HK-2 (cell line): ENCODE measurements around the gene RPGRIP1.
"Not testable (repeated sequence)": the region's sequence is repeated elsewhere in the genome, so short reads cannot be mapped to it uniquely, and the experiment has no call there.

Source experiments
- DNase-seq: peaks from one replicate; pipeline ENCODE4 v3.0.0-alpha.2; 2018; ENCODE audit not compliant: unreplicated experiment

The RPGRIP1 gene

DNA sequence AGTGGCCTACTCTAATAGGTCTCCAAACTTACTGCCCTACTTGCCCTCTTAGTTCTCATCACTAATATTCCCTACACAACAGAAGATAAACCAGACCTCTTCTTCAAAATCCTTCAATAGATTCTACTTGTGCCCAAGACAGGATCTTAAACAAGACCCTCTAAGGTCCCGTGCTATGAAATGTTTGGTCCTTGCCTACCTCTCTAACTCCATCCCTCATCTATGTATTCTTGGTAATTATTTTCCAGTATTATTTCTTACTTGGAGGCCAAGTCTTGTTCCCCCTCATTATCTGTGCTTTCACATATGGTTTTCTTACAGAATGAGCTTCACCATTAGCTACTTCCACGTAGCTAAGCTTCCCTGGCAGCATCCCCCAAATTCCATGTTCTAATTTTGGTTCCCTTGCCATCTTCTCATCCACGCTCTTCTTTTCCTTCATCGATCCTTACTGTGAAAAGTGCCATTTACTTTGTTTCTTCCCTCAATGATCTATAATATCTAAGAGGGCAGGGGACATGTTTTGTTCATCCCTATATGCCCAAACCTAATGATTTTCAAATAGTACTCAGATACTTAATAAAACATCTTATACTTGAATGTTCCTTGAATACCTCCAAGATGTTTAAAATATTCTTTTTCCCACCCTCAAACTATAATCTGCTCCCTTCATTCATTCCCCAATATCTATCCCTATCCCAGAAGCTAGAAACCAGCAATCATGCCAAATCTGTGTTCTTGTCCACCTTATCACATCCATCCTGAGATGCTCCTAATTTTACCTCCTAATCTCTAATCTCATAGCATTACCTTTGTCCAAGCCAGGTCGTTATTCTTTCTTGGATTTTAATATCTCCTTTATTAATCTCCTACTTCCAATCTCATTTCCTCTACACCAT lies 20.7 kb upstream of the RPGRIP1 start:
- no peak for DNase-seq

DNA sequence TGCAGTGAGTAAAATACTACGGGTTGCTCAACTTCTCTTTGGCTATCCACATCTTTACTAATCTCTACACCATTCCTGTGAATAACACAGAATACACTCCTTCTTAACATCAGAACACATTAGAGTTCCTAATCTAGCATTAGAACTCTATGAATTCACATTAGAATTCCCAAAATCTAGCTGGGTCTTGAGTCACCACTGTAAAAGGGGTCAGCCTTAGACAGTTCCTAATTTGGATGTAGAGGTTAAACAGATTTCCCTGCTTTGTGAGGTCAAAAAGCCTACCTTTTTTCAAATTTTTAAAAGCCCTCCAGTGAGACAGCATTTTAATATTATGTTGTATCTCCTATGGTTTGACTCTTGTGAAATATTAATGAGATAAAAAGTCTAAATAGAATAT lies 18.1 kb upstream of the RPGRIP1 start:
- no peak for DNase-seq

DNA sequence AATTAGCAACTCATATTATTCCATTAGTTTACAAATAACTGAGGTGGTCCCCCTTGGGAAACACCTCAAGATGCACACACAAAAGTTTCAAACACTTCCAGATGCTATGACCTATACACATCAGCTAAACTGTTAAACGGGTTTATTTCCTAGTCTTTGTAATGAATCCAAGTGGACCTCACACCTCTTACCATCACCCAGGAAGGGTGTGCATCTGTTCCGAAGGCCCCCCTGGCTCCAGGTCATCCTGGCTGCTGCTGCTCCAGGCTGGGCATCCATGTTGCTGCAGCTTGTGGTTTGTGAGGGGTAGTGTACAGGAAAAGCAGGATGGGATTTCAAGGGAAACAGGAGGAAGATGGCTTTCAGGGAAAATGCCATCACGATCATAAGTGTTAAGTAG lies 17.5 kb upstream of the RPGRIP1 start:
- no peak for DNase-seq

DNA sequence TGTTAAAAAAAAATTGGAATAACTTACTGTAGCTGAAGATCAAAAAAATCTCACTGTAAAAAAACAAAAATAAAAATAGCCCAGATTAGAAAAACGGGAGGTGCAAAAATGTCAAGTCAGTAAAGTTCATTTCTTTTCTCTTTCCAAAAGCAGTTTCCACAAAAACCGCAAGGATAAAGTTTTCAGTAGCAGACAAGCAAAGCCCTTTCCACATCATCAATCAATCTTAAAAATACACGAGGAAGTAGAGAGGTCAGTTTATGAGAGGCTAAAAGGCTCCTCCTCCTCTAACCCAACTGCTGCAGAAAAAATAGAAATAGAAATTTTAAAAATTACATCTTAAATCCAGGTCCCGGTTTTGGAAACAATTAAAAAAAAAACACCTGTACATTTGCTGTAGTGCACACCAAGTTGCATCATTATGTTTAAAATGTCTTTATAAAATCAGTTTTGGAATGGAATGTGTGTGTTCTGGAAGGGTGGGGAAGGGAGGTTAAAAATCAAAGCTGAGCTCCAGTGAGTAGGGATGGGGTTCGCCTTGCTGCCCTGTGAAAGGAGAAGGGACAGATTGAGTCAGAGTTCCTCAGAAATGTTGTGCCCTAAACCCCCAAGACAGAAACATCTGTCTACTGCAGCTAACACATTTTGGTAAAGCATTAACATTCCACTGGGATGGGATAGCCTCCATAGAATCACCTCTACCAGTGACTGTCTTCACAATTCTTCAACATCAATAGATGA lies 16.4 kb upstream of the RPGRIP1 start:
- no peak for DNase-seq

DNA sequence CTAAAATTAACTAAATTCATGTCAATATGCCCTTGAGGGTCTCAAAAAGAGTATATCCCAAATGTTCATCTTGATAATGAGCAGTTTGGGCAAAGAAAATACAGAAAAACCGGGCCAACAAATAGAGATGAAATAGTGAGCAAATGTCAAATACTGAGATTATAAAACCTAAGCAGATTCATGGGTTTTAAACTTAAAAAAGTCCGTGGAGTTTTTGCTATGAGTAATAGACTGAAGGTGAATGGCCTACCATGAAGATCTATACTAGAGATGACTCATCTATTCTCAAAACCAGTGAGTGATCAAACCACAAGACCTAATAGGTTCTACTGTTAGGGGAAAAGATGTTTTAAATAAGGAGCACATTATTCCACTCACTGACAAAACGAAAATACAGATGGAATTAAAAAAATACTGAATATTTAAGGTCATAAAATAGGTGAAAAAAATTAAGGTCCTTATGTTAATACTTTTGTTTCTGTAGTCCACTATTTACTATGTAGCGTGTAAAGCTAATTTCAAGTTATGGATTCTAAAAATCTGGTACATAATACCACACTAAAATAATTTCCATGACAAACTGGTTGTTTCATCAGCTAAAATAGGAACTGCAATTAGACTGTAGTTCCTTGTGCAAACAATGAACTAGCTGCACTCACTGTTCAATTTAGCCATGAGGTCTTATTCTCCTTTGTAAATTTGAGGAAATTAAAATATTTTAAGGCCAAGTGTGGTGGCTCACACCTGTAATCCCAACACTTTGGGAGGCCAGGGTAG lies 15.7 kb upstream of the RPGRIP1 start:
- DNase-seq, result no peak

DNA sequence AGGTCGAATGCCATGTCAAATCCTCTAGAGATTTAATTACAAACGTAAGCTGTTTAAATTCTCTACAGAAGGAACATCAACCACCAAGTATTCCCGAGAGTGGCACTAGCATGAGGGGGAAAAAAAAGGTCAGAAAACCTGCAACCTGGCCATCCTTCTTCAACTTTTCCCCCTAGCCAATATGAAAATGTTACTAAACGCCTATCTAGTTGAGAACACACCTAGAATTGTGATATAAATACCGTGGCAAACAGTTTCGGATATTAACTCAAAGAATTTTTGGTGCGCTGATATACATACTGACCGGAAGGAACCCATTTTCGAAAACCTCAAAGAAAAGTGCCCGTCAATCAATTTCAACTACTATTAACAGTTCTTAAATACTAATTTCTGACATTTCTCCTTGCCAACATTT lies 12.4 kb upstream of the RPGRIP1 start:
- DNase-seq, result no peak

DNA sequence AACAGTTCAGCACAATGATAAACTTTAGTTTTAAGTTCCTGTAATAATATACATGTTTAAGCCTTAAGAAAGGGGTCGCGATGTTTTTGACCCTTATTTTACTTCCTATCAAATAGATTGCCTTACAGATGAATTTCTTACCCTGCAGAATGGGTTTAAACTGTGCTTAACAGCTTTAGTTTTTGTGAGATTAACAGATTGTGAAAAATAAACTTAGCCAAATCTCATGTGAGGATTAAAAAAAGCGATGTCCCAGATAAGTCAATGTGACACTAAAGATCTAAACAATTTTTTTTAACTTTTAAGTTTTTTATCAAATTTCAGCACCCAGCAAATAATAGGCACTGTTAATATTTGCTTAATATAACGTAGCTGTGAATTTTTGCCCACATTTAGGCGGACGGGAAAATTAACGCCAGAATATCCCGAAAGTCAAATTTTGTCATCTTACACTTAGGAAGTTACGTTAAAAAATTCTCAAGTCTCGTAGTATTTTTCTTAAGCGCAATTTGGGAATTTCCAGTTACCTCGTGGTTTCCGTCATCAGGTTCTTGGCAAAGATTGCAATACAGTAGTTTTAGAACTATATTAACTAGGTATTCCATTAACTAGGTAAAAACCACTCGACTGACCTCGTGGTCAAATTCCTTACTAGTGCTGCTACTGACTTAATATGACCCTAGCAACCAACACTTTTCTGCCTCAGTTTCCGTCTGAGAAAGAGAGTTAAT lies 11.8 kb upstream of the RPGRIP1 start:
- no peak for DNase-seq

DNA sequence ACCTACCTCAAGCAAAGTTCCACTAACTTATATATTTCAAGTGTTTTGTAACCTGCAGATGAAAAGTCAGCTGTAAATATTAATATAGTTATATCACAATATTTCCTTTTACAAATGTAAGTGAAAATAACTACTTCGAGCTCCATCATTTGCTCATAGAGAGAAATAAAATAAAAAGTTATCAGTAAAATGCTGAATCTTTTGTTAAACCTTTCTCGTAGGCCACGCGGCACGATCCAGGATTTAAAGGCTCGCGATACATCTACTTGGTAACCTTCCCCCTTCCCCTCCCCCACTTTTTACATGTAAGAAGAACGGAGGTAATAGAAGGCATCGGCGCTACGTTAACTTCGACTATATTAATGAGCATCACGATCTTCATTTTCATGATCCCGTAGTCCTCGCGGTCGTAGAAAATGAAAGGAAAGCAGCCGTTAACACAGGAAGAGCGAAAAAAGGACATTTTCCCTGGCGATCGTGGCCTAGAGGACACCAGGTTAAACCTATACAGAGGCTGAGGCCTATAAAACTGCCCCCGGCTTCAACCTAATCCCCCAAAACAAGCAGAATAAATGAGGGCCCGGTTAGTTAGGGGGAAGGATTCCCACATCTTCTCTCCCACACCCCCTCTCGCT lies 11.1 kb upstream of the RPGRIP1 start:
- no peak for DNase-seq

DNA sequence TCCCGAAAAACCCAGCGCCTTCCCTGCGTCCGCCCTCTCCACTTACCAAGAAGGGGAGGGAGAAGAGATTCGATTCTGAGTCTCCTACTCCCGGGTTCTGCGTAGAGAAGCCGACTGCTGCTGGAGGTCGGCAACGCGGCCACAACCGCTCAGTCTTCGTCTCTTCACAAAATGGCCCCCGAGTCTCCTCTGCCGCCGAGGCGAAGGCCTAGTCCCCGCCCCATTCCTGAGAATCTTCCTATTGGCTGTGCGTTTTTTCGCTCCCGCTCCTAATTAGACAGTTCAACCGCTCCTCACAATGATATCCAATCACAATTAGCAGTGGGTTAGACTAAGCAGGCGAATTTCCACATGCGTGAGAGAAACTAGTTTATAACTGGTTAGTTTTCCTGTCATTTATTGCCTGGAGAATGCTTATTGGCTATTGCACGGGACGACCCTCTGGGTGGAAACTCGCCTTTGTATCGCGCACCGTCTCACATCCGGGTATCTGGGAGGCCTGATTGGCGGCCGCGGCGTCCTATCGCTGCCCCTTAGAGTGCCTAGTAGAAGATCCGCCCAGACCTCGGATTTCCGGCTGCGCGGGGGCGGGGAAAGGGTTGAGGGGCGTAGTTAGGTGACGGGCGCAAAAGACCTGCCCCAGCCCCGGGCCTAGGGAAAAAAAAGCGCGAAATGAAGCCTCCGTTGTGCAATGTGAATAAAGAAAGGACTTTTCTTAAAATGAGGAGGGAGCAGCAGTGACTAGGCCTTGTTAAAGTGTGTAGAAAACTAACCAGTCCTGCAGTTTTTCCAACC lies 10.4 kb upstream of the RPGRIP1 start, which contains the start of gene HNRNPC:
Gene HNRNPC (minus strand): TSS at position 191 of the 795 bp plus-strand sequence. CDS start 35,249 bp downstream, outside the sequence.
- DNase-seq, result peak; percentile 100

DNA sequence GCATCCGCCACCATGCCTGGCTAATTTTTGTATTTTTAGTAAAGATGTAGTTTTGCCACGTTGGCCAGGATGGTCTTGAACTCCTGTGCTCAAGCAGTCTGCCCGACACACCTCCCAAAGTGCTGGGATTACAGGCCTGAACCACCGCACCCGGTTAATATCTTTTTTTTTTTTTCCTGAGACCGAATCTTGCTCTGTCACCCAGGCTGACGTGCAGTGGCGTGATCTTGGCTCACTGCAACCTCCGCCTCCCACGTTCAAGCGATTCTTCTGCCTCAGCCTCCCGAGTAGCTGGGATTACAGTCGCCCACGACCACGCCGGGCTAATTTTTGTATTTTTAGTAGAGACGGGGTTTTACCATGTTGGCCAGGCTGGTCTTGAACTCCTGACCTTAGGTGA lies 7.2 kb upstream of the RPGRIP1 start:
- not testable (repeated sequence) for DNase-seq

DNA sequence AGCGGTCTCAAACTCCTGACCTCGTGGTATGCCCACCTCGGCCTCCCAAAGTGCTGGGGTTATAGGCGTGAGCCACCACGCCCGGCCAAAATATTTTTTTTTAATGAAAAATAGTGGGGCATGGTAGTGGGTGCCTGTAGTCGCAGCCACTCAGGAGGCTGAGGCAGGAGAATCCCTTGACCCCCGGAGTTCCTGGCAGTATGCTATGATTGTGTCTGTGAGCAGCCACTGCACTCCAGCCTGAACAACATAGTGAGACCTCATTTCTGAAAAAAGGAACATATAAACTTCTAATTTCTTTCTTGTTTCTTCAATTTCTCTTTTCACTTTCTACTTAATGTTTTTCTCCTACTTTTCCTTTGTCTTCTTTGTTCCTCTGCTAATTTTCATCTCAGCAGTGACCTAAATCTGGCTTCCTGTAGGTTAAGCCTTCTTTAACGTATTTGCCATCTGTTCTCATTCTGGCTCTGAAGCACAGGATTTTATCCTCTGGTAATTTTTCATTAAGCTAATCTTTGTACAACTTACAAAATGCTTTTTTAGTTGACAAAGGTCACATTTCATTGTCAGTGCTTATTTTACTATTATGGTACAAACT lies 4.5 kb upstream of the RPGRIP1 start:
- no peak for DNase-seq

DNA sequence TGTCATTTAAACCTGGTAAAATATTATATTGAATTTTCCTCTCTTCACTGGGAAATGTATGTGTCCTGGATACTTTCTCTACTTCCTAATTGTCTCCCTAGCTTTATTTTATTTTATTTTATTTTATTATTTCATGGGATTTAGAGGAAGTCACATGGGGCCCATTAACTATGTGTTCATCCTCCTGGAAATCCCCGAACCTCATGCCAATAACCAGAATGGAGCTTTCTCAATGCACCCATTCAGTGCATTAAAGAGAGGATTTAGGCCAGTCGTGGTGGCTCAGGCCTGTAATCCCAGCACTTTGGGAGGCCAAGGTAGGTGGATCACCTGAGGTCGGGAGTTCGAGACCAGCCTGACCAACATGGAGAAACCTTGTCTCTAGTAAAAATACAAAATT lies 1.3 kb upstream of the RPGRIP1 start:
- DNase-seq, result no peak

DNA sequence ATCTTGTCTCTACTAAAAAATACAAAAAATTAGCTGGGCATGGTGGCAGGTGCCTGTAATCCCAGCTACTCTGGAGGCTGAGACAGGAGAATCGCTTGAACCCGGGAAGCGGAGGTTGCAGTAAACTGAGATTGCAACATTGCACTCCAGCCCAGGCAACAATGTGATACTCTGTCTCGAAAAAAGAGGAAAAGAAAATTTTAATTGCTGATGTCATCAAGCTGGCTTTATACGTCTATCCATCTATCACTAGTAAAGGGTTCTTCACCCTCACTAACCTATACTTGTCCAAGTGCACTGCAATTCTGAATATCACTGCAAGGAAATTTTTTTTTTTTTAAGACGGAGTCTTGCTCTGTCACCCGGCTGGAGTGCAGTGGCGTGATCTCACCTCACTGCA lies 2.0 kb downstream of the RPGRIP1 start:
- DNase-seq, result not testable (repeated sequence)

DNA sequence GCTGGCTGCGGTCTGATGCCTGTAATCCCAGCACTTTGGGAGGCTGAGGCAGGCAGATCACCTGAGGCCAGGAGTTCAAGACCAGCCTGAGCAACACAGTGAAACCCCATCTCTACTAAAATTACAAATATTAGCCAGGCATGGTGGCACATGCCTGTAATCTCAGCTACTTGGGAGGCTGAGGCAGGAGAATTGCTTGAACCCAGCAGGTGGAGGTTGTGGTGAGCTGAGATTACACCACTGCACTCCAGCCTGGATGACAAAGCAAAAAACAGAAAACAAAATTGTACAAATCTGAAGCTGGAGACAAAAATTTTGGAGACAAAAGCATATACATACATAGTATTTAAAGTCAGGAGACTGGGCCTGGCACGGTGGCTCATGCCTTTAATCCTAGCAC lies 6.6 kb downstream of the RPGRIP1 start:
- not testable (repeated sequence) for DNase-seq

DNA sequence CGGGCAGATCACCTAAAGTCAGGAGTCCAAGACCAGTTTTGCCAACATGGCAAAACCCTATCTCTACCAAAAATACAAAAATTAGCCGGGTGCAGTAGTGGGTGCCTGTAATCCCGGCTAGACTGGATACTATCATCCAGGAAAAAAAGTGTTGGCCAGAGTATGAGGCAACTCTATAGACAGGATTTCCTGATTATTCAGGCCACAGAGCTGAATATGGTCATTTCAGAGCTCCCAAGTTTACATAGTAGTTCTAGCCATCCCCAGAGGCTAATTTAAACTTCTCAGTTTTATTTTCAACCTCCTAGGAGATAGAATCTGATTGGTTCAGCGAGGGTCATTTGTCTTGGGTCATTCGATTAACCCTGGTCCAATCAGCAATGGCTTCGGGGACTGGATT lies 7.3 kb downstream of the RPGRIP1 start:
- no peak for DNase-seq

DNA sequence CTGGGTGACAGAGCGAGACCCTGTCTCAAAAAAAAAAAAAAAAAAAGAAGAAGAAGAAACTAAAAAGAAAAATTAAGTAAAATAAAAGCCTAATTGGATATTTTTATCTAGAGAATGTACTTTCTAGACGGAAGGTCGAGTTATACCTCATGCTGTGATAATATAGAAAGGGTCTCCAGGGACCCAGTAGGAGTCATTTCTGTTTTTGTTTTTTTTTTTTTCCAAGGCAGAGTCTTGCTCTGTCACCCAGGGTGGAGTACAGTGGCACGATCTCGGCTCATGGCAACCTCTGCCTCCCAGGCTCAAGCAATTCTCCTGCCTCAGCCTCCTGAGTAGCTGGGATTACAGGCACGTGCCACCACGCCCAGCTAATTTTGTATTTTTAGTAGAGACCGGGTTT lies 14.1 kb downstream of the RPGRIP1 start:
- DNase-seq, result not testable (repeated sequence)

DNA sequence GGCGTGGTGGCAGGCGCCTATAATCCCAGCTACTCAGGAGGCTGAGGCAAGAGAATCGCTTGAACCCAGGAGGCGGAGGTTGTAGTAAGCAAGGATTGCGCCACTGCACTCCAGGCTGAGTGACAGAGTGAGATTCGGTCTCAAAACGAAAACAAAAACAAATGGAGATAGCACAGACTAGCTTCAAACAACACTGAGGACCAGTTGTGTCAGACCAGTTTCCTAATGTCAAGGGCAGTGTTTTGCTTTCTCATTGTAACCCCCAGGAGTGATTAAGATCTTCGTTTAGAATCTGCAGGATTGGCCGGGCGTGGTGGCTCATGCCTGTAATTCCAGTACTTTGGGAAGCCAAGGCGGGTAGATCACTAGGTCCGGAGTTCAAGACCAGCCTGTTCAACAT lies 18.5 kb downstream of the RPGRIP1 start:
- DNase-seq, result no peak

DNA sequence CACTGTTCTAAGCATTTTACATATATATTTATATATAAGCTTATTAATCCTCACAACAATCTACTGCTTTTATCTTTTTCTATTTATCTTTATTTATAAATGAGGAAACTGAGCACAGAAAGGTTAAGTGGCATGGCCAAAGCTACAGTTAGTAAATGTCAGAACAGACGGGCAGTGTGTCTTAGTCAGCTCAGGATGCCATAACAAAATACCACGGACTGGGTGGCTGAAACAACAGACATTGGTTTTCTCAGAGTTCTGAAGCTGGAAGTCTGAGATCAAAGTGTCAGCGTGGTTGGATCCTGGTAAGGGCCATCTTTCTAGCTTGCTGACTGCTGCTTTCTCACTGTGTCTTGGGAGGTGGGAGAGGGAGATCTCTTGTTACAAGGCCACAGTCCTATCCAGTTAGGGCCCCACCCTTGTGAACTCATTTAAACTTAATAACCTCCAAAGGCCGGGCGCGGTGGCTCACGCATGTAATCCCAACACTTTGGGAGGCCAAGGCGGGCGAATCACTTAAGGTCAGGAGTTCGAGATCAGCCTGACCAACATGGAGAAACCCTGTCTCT lies 19.8 kb downstream of the RPGRIP1 start:
- DNase-seq, result no peak

DNA sequence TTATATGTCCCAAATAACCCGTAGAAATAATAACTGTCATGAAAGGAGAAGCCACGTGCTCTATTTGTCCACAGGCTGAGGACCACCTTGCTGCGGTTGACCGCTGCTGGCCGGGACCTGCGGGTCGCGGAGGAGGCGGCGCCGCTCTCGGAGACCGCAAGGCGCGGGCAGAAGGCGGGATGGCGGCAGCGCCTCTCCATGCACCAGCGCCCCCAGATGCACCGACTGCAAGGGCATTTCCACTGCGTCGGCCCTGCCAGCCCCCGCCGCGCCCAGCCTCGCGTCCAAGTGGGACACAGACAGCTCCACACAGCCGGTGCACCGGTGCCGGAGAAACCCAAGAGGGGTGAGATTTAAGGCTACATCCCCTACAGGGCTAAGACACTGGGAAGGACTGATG lies 21.0 kb downstream of the RPGRIP1 start:
- DNase-seq, result peak; percentile 18
